Activated naive CD8-positive, alpha-beta T cell treated with anti-CD3 and anti-CD28 coated beads, Interleukin-2, amount 50 U/mL, for 16 hours (primary cell): ENCODE results near the gene TEAD1.

Source experiments
- DNase-seq: peaks from one replicate; pipeline ENCODE4 v3.0.0-alpha.2; 2020; ENCODE audit warnings: low read depth, low spot score

The TEAD1 gene

GRCh38 chr11:12893787-12894672, 219.8 kb downstream of the TEAD1 start:
- no peak for DNase-seq

- DNase-seq: no peak
Measured at GRCh38 chr11:12897390-12897789, 223.2 kb downstream of the TEAD1 start.

- no peak for DNase-seq
Measured at GRCh38 chr11:12897867-12898266, 223.6 kb downstream of the TEAD1 start.

GRCh38 chr11:12900496-12900895, 226.3 kb downstream of the TEAD1 start:
- no peak for DNase-seq

GRCh38 chr11:12901272-12901671, 227.1 kb downstream of the TEAD1 start:
- no peak for DNase-seq

- DNase-seq: no peak
Measured at GRCh38 chr11:12901874-12902481, 227.8 kb downstream of the TEAD1 start.

GRCh38 chr11:12902791-12903486, 228.7 kb downstream of the TEAD1 start:
- DNase-seq: no peak

GRCh38 chr11:12905435-12905834, 231.2 kb downstream of the TEAD1 start:
- DNase-seq: no peak

- no peak for DNase-seq
Measured at GRCh38 chr11:12906501-12906900, 232.3 kb downstream of the TEAD1 start.

GRCh38 chr11:12909879-12910278, 235.7 kb downstream of the TEAD1 start:
- DNase-seq: no peak

GRCh38 chr11:12914400-12914912, 240.2 kb downstream of the TEAD1 start:
- DNase-seq: no peak

- no peak for DNase-seq
Measured at GRCh38 chr11:12915093-12915492, 240.9 kb downstream of the TEAD1 start.

GRCh38 chr11:12917822-12918221, 243.6 kb downstream of the TEAD1 start:
- DNase-seq: no peak

GRCh38 chr11:12918667-12919066, 244.4 kb downstream of the TEAD1 start:
- DNase-seq: no peak

GRCh38 chr11:12922418-12922817, 248.2 kb downstream of the TEAD1 start:
- DNase-seq: no peak

GRCh38 chr11:12922980-12923507, 248.8 kb downstream of the TEAD1 start:
- DNase-seq: no peak

GRCh38 chr11:12924650-12925049, 250.4 kb downstream of the TEAD1 start:
- DNase-seq: no peak

- DNase-seq: no peak
Measured at GRCh38 chr11:12925520-12925919, 251.3 kb downstream of the TEAD1 start.

GRCh38 chr11:12927221-12927620, 253.0 kb downstream of the TEAD1 start:
- DNase-seq: no peak

GRCh38 chr11:12927886-12928285, 253.7 kb downstream of the TEAD1 start:
- DNase-seq: no peak

GRCh38 chr11:12930850-12931249, 256.6 kb downstream of the TEAD1 start:
- no peak for DNase-seq

GRCh38 chr11:12932485-12932884, 258.3 kb downstream of the TEAD1 start:
- DNase-seq: no peak
